Transverse colon (tissue), 4 donors: ENCODE measurements around the gene COL6A2. TPM values are rescaled to one million over a fixed set of nuclear protein-coding genes. Genes with fewer than 3 reads are reported as not detected.
"Not testable (repeated sequence)": the region's sequence is repeated elsewhere in the genome, so short reads cannot be mapped to it uniquely, and the experiment has no call there.

Experiments used
- DNase-seq: peaks from one replicate; pipeline ENCODE4 v3.0.0-alpha.2; 2019
- H3K27ac ChIP-seq, 4 donors: fragments of 200-600 bp; sonication (generic); 2 replicates each; pipeline ENCODE4 v1.5.1; 2016 to 2018; ENCODE audit warnings: inconsistent platforms in 4 of 4
- H3K27me3 ChIP-seq: fragments of 200-600 bp; sonication (generic); 2 replicates; pipeline ENCODE4 v1.5.1; 2017; ENCODE audit warnings: inconsistent platforms
- H3K36me3 ChIP-seq, 4 donors: fragments of 200-600 bp; sonication (generic); 2 replicates each; pipeline ENCODE4 v1.5.1; 2017 to 2019; ENCODE audit warnings: inconsistent platforms in 4 of 4
- H3K4me1 ChIP-seq, 4 donors: fragments of 200-600 bp; sonication (generic); 2 replicates each; pipeline ENCODE4 v1.5.1; 2017 to 2020; ENCODE audit warnings: inconsistent platforms in 4 of 4
- H3K4me3 ChIP-seq, 4 donors: fragments of 200-600 bp; sonication (generic); 1 replicate in 1 of 4; 2 replicates in 3 of 4; pipeline versions ENCODE4 v1.5.1 to v1.6.1; 2017 to 2019; ENCODE audit warnings: inconsistent platforms in 4 of 4
- H3K9me3 ChIP-seq, 2 donors: fragments of 200-600 bp; sonication (generic); 2 replicates each; pipeline ENCODE4 v1.5.1; 2017 to 2019; ENCODE audit warnings: inconsistent platforms in 2 of 2
- EP300 ChIP-seq: sonication (generic); formaldehyde crosslinking; IDR thresholded peaks from one replicate; pipeline ENCODE4 v1.6.1; 2017; ENCODE audit warnings: antibody characterized with exemption, low read depth
- POLR2A ChIP-seq: fragments of 450-650 bp; IDR thresholded peaks from one replicate; pipeline ENCODE4 v1.6.1; 2016; ENCODE audit warnings: antibody characterized with exemption, mild to moderate bottlenecking, moderate library complexity
- POLR2AphosphoS5 ChIP-seq, 3 donors: sonication (generic); formaldehyde crosslinking; IDR thresholded peaks; one replicate each; pipeline ENCODE4 v1.6.1; 2016; ENCODE audit warnings: antibody characterized with exemption in 3 of 3
- WGBS, 2 donors: methylation state at CpG; one replicate each; pipeline ENCODE4 v1.1.5; 2018; ENCODE audit warnings: low coverage in 1 of 2; 5-methylcytosine and 5-hydroxymethylcytosine counted together
- in situ Hi-C, 4 donors: fragments of 200-750 bp; cut with MboI; loops; one replicate each; pipeline versions ENCODE4 v1.15.0 to v1.15.1; 2017; ENCODE audit warnings: low sequenced_read_pairs in 3 of 4, low pct_ligation_motif_present in 1 of 4, low pct_unique_long_range_greater_than_20kb in 1 of 4
- intact Hi-C: fragments of 100-400 bp; cut with DNase I; formaldehyde crosslinking; loops from one replicate; pipeline ENCODE4 v1.15.1; 2023; ENCODE audit warnings: low total_unique reads
- total RNA-seq, 4 donors: library from RNA; depleted of rRNA; stranded (reverse); fragments of >200 nt; gene quantifications; one replicate each; pipeline ENCODE4 v1.1.0, GENCODE V29; 2016
- TF ChIP-seq, protein P1 (sequence below), 5 experiments: fragments of 200-600 bp in 3 of 5; fragments of 450-650 bp in 2 of 5; sonication (generic) in 3 of 5; IDR thresholded peaks; 1 replicate in 2 of 5; 2 replicates in 3 of 5; pipeline ENCODE4 v1.5.1; 2016 to 2017; ENCODE audit warnings: antibody characterized with exemption in 5 of 5, inconsistent platforms in 3 of 5, mild to moderate bottlenecking in 2 of 5, moderate library complexity in 1 of 5

The COL6A2 gene
- total RNA-seq, 4 donors from 2014 or later = 172 to 550 (median 346) TPM

DNA sequence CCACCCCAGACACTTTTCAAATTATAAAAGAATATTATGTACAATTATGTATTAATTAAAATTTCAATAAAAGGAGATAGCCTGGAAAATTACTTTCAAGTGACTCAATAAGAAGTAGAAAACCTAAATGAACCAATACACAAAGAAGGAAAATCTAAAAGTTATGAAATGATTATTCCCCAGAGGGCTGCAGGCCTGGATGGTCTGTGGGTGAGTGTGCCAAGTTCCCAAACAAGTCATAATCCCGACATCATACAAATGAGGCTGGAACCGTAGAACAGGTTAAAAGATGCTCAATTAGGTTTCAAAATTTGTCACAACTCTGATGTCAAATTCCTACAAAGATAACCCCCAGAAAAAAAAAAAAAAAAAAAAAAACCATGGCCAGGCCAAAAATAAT, 73.7 kb downstream of the COL6A2 start:
- Histone ChIP-seq H3K9me3 (no peaks in the 10 kb centered on the region), H3K4me1 (no peaks in the 10 kb centered on the region), H3K27me3 (no peaks in the 10 kb centered on the region), H3K4me3 (no peak overlapping the region), H3K36me3 (no peaks in the 10 kb centered on the region), H3K27ac (no peak overlapping the region)
- TF ChIP-seq POLR2A (no peak), EP300 (no peak), POLR2AphosphoS5 (IDR thresholded peaks at IDR 0.05) (no peak)
- TF ChIP-seq, protein P1, sequence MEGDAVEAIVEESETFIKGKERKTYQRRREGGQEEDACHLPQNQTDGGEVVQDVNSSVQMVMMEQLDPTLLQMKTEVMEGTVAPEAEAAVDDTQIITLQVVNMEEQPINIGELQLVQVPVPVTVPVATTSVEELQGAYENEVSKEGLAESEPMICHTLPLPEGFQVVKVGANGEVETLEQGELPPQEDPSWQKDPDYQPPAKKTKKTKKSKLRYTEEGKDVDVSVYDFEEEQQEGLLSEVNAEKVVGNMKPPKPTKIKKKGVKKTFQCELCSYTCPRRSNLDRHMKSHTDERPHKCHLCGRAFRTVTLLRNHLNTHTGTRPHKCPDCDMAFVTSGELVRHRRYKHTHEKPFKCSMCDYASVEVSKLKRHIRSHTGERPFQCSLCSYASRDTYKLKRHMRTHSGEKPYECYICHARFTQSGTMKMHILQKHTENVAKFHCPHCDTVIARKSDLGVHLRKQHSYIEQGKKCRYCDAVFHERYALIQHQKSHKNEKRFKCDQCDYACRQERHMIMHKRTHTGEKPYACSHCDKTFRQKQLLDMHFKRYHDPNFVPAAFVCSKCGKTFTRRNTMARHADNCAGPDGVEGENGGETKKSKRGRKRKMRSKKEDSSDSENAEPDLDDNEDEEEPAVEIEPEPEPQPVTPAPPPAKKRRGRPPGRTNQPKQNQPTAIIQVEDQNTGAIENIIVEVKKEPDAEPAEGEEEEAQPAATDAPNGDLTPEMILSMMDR (IDR thresholded peaks at IDR 0.05) = no peak
- in situ Hi-C loops (no loop called here), intact Hi-C loops (no loop called here)
- WGBS, 2 donors = 39 to 50% methylated on average over 1 to 2 of the region's 2 CpGs
- no peak for DNase-seq

DNA sequence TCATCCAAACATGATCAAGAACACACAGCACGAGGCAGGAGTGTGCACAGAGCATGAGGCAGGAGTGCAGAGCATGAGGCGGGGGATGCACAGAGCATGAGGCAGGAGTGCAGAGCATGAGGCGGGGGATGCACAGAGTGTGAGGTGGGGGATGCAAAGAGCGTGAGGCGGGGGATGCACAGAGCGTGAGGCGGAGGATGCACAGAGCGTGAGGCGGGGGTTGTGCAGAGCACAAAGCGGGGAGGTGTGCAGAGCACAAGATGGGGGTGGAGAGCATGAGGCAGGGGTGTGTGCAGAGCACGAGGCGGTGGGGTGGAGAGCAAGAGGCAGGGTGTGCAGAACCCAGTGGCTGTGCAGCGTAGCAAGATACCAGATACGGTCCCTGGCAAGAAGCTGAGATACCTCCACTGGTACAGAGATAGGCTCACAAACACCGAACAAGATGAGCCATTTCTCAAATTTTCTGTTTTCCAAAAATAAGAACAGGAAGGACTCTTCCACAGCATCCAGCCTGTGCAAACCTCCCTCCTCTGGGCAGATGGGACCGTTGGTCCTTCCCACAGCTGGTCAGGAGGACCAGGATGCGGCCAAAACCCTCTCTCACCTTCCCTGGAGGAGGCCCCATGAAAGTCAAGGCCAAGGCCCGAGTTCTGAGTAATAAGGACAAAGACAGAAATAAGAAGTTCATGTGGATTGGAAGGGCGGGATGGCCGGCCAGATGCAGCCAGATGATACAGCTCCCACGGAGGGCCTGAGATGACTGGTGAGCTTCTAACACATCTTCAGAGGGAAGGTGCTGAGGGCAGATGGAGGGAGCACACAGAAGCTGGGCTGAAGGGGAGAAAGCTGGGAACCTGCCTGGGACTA, 74.3 kb downstream of the COL6A2 start:
- in situ Hi-C loops (no loop called here), intact Hi-C loops (no loop called here)
- H3K4me1 ChIP-seq = no peaks in the 10 kb centered on the region
- no peaks in the 10 kb centered on the region for H3K36me3 ChIP-seq
- TF ChIP-seq EP300 = no peak
- TF ChIP-seq POLR2A = no peak
- TF ChIP-seq, protein P1 (IDR thresholded peaks at IDR 0.05) = no peak
- WGBS, 2 donors = 77 to 81% methylated on average over 10 to 21 of the region's 21 CpGs
- H3K4me3 ChIP-seq = no peak overlapping the region
- no peaks in the 10 kb centered on the region for H3K27me3 ChIP-seq
- no peaks in the 10 kb centered on the region for H3K9me3 ChIP-seq
- H3K27ac ChIP-seq = no peak overlapping the region
- no peak for DNase-seq

DNA sequence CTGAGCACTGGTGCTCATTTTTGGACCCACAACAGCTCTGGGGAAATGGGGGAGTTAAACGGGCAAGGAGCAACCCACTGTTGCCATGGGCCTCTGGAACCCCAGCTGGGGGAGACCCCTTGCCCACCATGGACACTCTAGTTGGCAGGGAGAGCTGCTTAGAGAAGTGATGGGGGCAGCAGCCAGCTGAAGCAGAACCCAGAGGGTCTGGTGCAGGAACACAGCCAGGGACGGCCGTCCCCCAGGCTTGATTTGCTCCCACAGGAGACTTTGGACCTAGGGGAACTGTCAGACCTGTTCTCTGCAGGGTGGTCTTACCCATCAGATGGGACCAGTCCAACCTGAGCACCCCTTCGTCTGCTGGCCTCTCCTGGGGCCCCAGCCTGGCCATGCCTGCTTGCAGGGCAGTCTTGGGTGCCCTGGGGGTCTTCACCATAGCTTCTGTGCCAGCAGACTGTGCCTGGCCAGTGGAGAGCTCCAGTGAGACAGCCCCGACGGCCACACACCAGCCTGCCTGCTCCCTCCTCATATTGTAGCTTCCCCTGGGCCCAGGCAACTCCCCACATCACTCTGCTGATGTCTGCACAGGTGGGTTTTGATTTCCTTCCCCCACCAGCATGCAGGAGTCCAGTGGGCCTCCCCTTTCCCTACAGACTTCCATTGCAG, 75.1 kb downstream of the COL6A2 start:
- WGBS, 2 donors = 80% methylated on average over 5 of the region's 6 CpGs; no CpG with 5 or more reads in 1 of the 2 donors
- no peak for DNase-seq

DNA sequence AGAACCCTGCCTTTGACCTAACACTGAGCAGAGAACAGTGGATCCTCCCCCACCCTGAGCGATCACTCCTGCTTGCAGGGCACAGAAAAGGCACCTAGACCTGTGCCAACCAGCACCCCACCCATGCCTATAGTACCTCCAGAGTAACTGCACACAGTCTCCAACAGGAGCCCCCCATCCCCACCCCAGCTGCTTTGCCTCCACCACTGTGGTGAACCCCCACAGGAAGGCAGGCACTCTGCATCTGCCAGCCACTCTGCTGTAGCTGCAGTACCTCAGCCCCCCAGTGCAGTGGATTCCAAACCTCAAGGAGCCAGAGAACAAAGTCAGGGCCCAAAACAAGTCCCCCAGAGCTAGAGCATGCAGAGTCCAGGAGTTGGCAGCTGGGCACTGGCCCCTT, 75.7 kb downstream of the COL6A2 start:
- DNase-seq = no peak
- Histone ChIP-seq H3K36me3 (no peaks in the 10 kb centered on the region), H3K4me1 (no peaks in the 10 kb centered on the region), H3K27me3 (no peaks in the 10 kb centered on the region), H3K27ac (no peak overlapping the region), H3K4me3 (no peak overlapping the region), H3K9me3 (no peaks in the 10 kb centered on the region)
- in situ Hi-C loops = no loop called here
- TF ChIP-seq EP300 (no peak), POLR2A (no peak), POLR2AphosphoS5 (IDR thresholded peaks at IDR 0.05) (no peak)
- TF ChIP-seq, protein P1 (IDR thresholded peaks at IDR 0.05) = no peak
- WGBS, 2 donors = 91% methylated on average over 1 of the region's 1 CpG; no CpG with 5 or more reads in 1 of the 2 donors
- intact Hi-C loops = no loop called here

More for the DNA sequence above, 75.1 kb downstream of the COL6A2 start:
- no peaks in the 10 kb centered on the region for H3K4me1 ChIP-seq
- H3K9me3 ChIP-seq = no peaks in the 10 kb centered on the region
- intact Hi-C loops = no loop called here
- H3K27me3 ChIP-seq = no peaks in the 10 kb centered on the region
- H3K27ac ChIP-seq = no peak overlapping the region
- H3K4me3 ChIP-seq = no peak overlapping the region
- in situ Hi-C loops = no loop called here
- TF ChIP-seq EP300 (no peak), POLR2A (no peak), POLR2AphosphoS5 (IDR thresholded peaks at IDR 0.05) (no peak)
- TF ChIP-seq, protein P1 (IDR thresholded peaks at IDR 0.05) = no peak
- H3K36me3 ChIP-seq = no peaks in the 10 kb centered on the region

DNA sequence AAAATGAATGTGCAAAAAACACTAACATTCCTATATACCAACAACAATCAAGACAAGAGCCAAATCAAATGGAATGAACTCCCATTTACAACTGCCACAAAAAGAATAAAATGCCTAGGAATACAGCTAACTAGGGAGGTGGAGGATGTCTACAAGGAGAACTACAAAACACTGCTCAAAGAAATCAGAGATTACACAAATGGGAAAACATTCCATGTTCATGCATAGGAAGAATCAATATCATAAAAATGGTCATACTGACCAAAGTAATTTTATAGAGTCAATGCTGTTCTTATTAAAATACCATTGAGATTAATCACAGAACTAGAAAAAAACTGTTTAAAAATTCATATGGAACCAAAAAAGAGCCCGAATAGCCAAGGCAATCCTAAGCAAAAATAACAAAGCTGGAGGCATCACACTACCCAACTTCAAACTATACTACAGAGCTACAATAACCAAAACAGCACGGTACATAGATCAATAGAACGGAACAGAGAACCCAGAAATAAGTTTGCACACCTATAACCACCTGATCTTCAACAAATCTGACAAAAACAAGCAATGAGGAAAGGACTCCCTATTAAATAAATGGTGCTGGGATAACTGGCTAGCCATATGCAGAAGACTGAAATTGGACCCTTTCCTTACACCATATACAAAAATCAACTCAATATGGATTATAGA, 78.7 kb downstream of the COL6A2 start:
- H3K36me3 ChIP-seq, H3K4me3 ChIP-seq, in situ Hi-C loops: not testable (repeated sequence)

More for the DNA sequence above, 78.7 kb downstream of the COL6A2 start:
- DNase-seq, H3K4me1 ChIP-seq, H3K9me3 ChIP-seq, intact Hi-C loops, H3K27ac ChIP-seq, H3K27me3 ChIP-seq: not testable (repeated sequence)
- 84 to 91% methylated on average over 3 of the region's 3 CpGs for WGBS, 2 donors
